Breast epithelium (tissue), 3 donors: ENCODE results near the gene PSMD13.

Experiments used
- CTCF ChIP-seq, 3 donors: fragments of 450-650 bp; IDR thresholded peaks; one replicate each; pipeline ENCODE4 v1.5.1; 2016 to 2017; ENCODE audit warnings: antibody characterized with exemption in 3 of 3, mild to moderate bottlenecking in 3 of 3, moderate library complexity in 3 of 3
- POLR2A ChIP-seq: fragments of 450-650 bp; IDR thresholded peaks from one replicate; pipeline ENCODE4 v1.6.1; 2016; ENCODE audit warnings: antibody characterized with exemption, mild to moderate bottlenecking, moderate library complexity
- POLR2AphosphoS5 ChIP-seq, 3 donors: sonication (generic); formaldehyde crosslinking; IDR thresholded peaks; one replicate each; pipeline ENCODE4 v1.6.1; 2017; ENCODE audit warnings: antibody characterized with exemption in 3 of 3

- TF ChIP-seq POLR2AphosphoS5 (IDR thresholded peaks at IDR 0.05) (no peak), CTCF (IDR thresholded peaks at IDR 0.05) (no peak), POLR2A (no peak)
Observed at GRCh38 chr11:221539-221938, 15.2 kb upstream of the PSMD13 start.
